Fibroblast of villous mesenchyme (primary cell): Measurements from ENCODE around the gene FAM222A. TPM values are rescaled to one million over a fixed set of nuclear protein-coding genes. Genes with fewer than 3 reads are reported as not detected.

Source experiments
- DNase-seq: peaks from one replicate; pipeline ENCODE4 v3.0.0-alpha.2; 2010; ENCODE audit warnings: low read depth
- H3K4me3 ChIP-seq: 2 replicates; pipeline ENCODE4 v1.5.1; 2011; ENCODE audit warnings: low read depth, mild to moderate bottlenecking, low read length
- total RNA-seq: library from RNA; depleted of rRNA; stranded (reverse); fragments of >200 nt; gene quantifications from 2 replicates; pipeline ENCODE4 v1.2.3, GENCODE V29; 2012
- TF ChIP-seq, protein P1 (sequence below): IDR thresholded peaks from 2 replicates; pipeline ENCODE4 v1.5.1; 2012; ENCODE audit warnings: low read depth, mild to moderate bottlenecking, low read length; ENCODE audit not compliant: insufficient read depth

FAM222A gene
- total RNA-seq, 1 donor, result 0.43 TPM

DNA sequence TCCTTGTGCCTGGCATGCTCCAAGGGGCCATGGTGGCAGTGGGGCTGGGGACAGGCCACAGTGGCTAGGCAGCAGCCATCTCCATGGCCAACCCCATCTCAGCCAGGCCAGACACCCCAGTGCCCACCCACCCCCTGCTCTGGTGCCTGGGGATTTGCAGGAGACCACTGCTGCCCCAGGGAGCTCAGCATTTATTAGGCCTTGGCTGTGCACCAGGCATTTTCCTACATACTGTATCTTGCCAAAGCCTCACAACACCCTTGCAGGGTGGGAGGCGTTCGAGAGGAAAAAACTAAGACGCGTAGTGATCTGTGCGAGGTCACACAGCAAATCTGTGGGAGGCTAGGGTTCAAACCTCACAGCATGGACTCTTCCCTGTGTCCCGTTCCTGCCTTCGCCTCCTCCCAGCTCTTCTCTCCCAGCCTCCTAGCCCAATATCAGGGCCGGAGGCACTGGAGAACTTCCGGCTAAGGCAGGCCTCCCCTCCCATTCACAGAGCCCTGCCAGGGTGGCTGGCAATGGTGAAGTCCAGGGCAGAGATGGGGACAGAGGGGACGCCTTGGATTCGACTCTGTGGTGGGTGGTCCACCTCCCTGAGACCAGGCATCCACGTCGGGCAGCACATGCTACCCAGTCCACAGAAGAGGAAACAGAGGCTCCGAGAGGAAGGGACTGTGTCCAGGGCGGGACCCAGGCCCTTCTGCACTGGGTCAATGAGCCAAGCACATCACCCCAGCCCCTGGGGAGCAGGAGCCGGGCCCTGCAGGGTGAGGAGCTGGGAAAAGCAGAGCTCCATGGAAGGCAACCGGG, 57.4 kb downstream of the FAM222A start:
- no peak for DNase-seq
- no peak overlapping the region for H3K4me3 ChIP-seq
- TF ChIP-seq, protein P1, sequence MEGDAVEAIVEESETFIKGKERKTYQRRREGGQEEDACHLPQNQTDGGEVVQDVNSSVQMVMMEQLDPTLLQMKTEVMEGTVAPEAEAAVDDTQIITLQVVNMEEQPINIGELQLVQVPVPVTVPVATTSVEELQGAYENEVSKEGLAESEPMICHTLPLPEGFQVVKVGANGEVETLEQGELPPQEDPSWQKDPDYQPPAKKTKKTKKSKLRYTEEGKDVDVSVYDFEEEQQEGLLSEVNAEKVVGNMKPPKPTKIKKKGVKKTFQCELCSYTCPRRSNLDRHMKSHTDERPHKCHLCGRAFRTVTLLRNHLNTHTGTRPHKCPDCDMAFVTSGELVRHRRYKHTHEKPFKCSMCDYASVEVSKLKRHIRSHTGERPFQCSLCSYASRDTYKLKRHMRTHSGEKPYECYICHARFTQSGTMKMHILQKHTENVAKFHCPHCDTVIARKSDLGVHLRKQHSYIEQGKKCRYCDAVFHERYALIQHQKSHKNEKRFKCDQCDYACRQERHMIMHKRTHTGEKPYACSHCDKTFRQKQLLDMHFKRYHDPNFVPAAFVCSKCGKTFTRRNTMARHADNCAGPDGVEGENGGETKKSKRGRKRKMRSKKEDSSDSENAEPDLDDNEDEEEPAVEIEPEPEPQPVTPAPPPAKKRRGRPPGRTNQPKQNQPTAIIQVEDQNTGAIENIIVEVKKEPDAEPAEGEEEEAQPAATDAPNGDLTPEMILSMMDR, result no peak

DNA sequence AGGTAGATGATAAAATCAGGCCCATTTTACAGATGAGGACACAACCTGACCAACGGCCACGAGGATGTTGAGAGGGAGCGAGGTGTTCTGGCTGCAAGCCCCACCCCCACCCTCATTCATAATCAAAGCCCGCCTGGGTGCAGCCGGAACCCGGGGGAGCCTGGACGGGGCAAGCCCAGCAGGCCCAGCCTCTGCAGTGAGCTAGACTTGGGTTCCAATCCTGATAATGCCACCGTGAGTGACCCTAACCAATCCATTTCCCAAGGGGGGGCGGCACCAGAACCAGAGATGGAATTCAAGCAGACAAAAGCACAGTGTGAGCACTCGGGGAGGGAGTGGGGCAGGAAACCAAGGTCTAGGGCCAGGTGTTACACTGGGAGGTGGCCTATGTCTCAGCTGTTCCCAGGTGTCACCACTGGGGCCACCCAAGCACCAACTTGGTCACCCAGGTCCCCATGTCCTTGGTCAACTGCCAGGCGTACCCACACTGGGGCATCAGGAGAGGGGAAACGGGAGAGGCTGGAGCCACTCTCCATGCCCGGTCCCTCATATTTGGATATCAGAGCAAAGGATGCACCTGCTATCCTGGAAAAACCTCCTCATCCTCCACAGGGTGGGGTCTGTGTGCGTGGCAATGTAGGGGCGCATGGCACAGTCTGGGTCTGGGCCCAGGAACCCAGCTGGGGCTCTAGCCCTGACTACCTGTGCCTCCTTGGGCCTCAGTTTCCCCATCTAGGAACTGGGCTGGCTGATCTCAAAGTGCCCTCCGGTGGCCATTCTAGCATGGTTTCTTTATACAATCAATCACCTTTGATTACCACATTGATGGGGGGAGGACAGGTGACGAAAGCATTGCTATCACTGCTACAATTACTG, 58.4 kb downstream of the FAM222A start:
- no peak for DNase-seq
- no peak overlapping the region for H3K4me3 ChIP-seq
- TF ChIP-seq, protein P1, result no peak

DNA sequence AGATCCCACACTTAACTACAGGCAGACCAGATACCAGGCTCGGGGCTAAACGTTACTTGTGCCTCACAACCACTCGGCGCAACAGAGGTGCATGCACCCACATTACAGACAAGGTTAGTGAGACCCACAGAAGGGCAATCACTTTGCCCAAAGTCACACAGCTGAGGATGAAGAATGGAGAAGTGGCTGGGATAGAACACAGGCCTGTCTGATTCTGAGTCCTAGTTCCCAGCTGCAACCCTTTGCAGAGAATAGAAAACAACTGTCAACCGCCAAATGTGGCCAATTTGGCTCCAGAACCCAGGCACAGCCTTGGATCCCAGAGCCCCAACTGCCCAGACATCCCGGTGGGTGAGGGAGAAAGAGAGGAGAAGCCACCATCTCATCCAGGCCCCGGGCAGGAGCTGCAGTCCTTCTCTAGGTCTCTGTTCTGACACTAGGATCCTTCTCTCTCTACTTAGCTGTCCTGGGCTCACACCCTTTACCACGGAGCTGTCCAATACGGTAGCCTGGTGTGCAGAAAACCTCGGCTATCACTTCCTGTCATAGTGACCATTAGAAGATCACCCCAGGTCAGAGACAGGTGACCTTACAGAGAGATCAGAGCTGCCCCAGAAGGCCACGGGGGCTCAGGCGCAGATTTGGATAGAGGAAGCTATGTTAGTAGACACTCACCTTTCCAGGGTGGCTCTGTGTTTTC, 59.1 kb downstream of the FAM222A start:
- TF ChIP-seq, protein P1, result no peak
- no peak overlapping the region for H3K4me3 ChIP-seq
- no peak for DNase-seq

DNA sequence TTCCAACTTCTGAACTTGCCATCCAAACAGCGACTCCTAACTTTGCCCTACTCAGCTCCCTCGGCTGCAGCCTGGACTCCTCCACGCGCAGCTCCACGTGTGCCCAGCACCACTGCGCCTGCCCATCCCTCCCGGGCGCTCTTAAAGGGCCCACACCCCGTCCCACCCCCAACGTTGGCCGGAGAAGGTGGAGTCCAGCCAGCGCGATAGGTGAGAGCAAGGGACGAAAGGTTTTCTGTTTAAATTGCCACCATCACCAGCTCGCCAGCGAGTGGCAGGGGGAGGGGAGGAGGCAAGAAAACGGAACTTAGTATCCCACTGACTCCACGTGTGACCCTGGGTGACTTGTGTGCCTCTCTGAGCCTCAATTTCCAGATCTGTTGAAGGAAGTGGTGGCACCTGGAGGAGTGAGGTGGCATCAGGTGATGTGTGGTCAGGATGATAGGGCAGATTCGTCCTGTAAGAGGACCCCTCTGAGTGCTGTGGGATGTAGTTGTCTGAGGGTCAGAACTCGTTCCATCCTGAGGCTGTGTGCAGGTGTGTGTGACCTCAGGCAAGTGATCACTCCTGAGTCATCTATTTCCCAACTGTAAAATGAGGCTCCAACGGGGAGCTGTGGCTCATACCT, 59.9 kb downstream of the FAM222A start:
- TF ChIP-seq, protein P1, result no peak
- H3K4me3 ChIP-seq, result no peak overlapping the region
- DNase-seq, result no peak

DNA sequence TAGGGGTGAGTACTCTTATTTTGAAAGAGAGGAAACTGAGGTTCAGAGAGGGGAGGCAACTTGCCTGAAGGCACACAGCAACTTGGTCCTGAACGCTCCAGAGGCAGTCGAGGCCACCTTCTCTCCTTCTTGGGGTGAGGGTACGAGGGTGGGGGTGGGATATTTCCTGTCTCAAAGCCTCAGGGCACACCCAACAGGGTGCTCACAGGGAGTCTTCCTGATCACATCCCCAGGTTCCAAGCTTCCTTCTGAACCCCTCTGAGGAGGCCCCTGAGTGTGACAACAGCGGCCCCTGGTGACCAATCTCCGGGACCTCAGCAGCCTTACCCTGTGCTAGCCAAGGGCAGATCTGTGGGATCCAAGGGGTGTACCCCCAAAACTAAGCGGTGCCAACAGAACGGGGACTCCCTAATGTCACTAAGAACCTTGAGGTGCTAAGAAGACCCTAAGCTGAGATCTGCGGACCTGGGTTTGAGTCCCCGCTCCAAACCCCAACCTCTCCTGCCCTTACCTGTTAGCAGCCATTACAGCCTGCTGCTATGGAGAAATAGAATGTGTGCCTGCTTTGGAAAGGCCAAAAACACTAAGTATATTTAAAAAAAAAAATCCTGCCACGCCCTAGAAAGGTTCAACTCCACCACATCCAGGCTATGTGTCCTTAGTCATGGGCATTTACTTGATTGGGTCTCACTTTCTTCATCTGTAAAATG, 61.7 kb downstream of the FAM222A start:
- peak; percentile 66 for DNase-seq
- TF ChIP-seq, protein P1, result peak; percentile 98
- no peak overlapping the region for H3K4me3 ChIP-seq

DNA sequence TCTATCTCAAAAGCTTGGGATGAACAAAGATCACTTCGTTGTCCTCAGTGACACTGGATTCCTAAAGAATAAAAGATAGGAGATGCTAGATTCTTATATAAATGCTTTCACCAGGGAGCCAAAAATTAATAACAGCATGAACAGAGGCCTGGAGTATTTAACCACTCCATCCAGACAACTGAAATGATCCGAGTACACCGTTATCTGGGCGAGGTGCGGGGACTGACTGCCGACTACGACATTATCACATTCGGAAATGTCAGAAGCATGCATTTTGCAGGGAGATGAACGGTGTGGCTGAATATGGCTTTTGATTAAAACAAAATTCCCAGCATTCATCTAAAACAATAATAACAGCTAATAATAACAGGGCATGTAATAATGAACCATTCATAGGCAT, 63.0 kb downstream of the FAM222A start:
- no peak overlapping the region for H3K4me3 ChIP-seq
- no peak for DNase-seq
- TF ChIP-seq, protein P1, result no peak
